NCI-H226 (cell line): ENCODE results near the gene GCNT4.
"Not testable (repeated sequence)": the region's sequence is repeated elsewhere in the genome, so short reads cannot be mapped to it uniquely, and the experiment has no call there.

Source experiments
- DNase-seq: peaks from one replicate; pipeline ENCODE4 v3.0.0-alpha.2; 2015

GCNT4 gene

GRCh38 chr5:75052192-75053053, at the start of gene GCNT4:
TSS of gene GCNT4 (minus strand) at chr5:75052558. CDS start at chr5:75030037, 22,521 bp downstream.
- peak; percentile 41 for DNase-seq

DNA sequence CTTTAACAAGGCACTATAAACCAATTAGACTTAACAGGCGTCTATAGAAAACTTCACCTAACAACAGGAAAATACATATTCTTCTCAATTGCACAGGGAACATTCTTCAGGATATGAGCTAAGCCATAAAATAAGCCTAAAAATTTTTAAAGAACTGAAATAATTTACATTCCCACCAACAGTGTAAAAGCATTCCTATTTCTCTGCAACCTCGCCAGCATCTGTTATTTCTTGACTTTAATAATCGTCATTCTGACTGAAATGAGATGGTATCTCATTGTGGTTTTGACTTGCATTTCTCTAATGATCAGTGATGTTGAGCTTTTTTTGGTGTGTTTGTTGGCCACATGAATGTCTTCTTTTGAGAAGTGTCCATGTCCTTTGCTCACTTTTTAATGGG, 43.6 kb upstream of the GCNT4 start:
- DNase-seq: peak; percentile 18

DNA sequence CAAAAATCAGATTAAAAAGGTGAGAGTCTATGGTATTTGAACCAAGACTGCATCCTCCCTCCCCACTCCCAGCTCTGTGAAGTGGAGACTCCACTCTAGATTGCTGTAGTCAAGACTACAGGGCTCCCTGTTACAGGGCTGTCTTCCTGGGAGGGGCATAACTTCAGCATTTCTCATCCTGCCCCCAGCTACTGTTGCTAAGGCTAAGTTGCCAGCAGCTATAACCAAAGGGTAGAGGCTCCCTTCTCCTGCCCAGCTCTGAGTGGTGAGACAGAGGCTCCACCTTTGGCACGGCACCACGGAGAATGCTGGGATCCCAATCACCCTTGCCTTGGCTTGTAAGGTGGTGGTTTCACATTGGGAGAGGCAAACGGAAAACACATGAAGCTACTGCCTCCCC, 39.2 kb upstream of the GCNT4 start:
- DNase-seq: peak; percentile 95

GRCh38 chr5:75089662-75090061, 37.3 kb upstream of the GCNT4 start:
- DNase-seq: no peak

- DNase-seq: peak; percentile 42
These were observed 36.8 kb upstream of the GCNT4 start for GRCh38 chr5:75089137-75089536.

DNA sequence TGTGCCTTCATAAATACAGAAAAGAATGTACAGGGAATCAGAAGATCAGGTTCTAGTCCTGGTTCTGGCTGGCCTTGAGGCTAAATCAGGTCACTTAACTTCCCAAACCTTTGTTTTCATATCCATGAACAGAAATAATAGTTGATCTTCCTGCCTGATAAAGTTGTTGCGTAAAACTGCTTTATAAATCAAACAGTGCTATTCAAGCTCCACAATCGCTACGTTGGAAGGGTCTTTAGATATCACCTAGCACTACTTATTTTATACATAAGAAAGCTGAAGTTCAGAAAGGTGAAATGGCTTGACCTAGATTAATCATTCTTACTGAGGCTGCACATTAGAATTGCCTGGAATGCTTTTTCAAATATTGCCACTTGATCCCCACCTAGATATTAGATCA, 36.3 kb upstream of the GCNT4 start:
- DNase-seq: no peak

DNA sequence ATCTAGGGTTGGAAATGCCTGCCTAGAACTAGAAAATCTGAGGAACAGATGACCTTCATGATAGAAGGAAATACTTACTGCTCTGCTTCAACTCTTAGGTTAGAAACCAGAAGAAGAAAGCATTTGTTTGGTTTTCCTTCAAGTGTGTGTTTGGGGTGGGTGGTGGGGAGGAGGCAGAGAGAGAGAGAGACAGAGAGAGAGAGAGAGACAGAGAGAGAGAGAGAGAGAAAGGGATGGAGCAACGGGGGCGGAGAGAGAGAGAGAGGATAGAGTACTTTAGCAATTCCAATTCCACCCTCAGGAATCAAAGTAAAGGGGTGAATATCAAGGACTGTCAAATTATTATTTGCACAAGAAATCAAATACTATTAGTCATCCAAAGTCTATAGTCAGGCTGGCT, 29.2 kb upstream of the GCNT4 start:
- DNase-seq: no peak

DNA sequence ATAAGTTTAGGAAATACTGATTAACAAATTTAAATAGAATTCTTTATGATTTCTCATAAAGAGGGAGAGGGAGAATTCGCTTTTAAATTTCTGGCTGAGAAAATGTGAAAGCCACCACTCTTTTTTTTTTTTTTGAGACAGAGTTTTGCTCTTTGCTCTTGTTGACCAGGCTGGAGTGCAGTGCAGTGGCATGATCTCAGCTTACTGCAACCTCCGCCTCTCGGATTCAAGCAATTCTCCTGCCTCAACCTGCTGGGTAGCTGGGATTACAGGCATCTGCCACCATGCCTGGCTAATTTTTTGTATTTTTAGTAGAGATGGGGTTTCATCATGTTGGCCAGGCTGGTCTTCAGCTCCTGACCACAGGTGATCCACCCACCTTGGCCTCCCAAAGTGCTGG, 27.0 kb upstream of the GCNT4 start:
- DNase-seq: not testable (repeated sequence)

GRCh38 chr5:75078027-75078426, 25.7 kb upstream of the GCNT4 start:
- DNase-seq: no peak

GRCh38 chr5:75072061-75072460, 19.7 kb upstream of the GCNT4 start:
- no peak for DNase-seq

- no peak for DNase-seq
These were observed 18.7 kb upstream of the GCNT4 start for GRCh38 chr5:75071100-75071499.

DNA sequence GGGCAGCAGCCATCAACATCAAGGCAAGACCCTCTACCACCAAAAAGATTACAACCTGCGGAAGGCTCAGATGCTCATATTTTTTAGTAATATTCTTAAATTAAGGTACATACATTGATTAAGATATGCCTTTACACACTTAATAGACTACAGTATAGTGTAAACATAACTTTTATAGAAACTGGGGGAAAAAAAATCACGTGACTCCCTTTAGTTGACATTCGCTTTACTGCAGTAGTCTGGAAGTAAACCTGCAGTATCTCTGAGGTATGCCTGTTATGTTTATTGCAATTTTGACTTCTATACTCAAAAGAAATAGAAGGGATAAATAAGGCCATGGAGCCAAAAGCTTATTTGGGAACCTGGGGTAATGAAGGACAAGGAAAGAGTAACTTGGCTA, 15.1 kb upstream of the GCNT4 start:
- DNase-seq: no peak

DNA sequence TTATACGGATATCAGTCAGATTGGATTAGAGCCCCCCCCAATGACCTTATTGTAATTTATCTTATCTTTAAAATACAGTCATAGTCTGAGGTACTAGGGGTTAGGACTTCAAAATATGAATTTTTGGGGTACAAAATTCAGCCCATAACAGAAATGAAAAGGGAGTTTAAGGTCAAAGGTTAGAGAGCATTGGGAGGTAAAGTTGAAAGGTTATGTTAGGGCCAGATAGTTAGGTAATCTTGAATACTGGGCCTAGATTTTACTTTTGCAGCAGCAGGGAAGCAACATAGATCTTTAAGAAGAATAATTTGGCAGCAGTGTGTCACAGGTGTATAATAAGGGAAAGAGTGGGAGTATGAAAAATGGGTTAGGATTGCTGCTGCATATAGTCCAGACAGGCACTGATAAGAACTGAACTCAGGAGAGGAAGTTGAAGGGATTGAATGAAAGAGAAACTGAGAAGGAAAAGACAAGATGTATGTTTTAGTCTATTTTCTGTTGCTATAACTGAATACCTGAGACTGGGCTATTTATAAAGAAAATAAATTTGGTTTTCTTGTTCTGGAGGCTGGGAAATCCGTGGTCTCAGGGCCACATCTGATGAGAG, 10.7 kb upstream of the GCNT4 start:
- no peak for DNase-seq

- DNase-seq: no peak
These were observed 7.7 kb upstream of the GCNT4 start for GRCh38 chr5:75059912-75060545.

GRCh38 chr5:75058986-75059535, 6.7 kb upstream of the GCNT4 start:
- DNase-seq: no peak

DNA sequence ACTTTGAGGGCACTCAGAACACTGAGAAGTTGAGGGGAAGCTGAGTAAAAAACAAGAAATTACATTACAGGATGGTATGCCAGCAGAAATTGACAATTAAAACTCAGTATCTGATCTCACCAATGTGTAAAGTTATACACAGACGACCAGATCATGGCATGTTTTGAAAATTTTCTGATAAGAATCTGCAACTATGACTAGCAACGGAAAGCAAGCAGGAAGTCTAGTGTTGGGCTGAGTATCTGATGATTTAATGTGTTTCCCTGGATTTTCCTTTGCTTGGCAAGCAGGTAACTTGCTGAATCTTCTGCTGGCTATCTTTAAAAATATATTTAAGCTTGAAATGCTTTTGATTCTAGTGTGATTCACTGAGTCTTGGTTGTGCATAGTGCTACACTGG, 5.2 kb upstream of the GCNT4 start:
- no peak for DNase-seq

GRCh38 chr5:75055727-75056144, 3.4 kb upstream of the GCNT4 start:
- peak; percentile 61 for DNase-seq

- no peak for DNase-seq
These were observed 2.0 kb upstream of the GCNT4 start for GRCh38 chr5:75054134-75054930.

- peak; percentile 76 for DNase-seq
These were observed 1.2 kb upstream of the GCNT4 start for GRCh38 chr5:75053304-75054133.

DNA sequence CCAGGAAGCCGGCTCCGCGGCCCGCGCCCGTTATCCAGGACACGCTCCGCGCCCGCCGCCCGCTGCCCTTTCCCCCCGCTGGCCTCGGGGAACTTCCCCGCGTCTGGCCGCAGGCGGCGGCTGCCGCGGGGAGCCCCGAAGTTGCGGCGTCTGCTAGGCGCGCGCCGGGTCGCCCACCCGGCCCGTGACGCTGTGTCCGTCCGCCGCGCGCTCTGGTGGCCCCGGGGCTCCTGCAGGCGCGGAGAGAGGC, 621 bp upstream of the GCNT4 start:
- no peak for DNase-seq

- no peak for DNase-seq
These were observed 1.1 kb downstream of the GCNT4 start for GRCh38 chr5:75051217-75051751.

- no peak for DNase-seq
These were observed 1.9 kb downstream of the GCNT4 start for GRCh38 chr5:75050415-75050814.
